HG02588 (cell line): ENCODE measurements around the gene FAM168A.

ENCODE experiments used
- ATAC-seq: cut with Tn5 transposase; IDR thresholded peaks from one replicate; pipeline ENCODE4 v1.9.1; 2021; ENCODE audit warnings: mild to moderate bottlenecking, moderate library complexity; ENCODE audit not compliant: unreplicated experiment

Gene FAM168A

GRCh38 chr11:73379189-73379880 is 218.6 kb downstream of the FAM168A start:
- no peak for ATAC-seq

DNA sequence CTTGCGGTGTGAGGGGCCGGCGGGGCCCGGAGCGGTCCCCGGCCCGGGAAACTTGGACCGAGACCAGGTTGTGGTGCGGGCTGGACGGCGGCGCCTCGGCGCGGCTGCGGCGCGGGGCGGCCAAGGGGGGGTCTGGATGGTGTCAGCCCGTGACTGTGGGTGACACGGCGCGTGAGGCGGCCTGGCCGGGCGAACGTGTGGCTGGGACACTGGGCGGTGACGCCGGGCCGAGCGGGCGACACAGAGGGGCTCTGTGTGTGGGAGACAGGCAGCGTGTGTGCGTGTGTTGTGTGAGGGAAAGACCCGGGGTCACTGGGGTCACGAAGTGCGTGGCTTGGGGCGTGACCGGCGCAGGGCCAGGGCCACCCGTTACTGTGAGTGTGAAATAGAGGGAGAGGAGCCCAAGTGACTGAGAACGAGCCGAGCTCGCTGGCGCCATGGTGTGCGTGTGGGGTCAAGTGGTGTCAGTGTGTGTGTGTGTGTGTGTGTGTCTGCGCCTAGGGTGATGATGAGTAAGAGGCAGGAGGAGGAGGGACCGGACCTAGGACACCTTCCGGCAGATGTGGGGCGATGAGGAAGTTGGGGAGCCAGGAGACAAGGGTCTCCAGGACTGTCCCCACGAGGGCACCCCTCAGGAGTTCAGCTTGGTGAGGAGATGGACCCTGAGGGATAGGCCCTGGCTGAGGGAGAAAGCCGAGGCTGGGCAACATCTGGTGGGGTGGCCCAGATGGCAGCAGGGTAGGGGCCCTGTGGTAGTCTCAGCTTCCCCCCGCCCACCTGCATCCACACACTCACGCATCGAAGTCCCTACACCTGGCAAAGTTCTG is 220.9 kb downstream of the FAM168A start:
- peak; percentile 15 for ATAC-seq

- peak; percentile 72 for ATAC-seq
Observed at GRCh38 chr11:73376160-73376802, 221.6 kb downstream of the FAM168A start, which contains the start of gene RELT. TSS of gene RELT (plus strand) at chr11:73376399. CDS start at chr11:73389137, 12,738 bp downstream.

GRCh38 chr11:73375830-73376159 is 222.1 kb downstream of the FAM168A start:
- no peak for ATAC-seq

DNA sequence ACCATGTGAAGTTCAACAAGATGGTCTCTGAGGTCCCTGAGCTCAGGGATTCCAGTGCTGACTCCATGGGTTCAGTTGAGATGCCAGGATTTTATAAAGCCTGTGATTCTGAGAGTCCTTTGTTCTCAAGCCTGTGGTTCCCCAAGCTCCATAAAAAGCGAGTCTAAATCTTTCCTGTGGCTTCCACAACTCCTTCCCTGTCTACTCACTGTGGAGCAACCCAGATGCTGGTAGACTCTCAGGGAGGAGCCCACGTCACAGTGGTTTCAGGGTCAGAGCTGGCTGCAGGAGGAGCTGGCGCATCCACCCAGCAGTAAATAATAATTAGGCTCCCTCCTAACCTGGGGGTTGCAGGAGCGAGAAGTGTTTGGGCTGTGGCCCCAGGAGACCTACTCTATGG is 223.8 kb downstream of the FAM168A start:
- ATAC-seq: no peak

GRCh38 chr11:73372375-73372993 is 225.4 kb downstream of the FAM168A start:
- no peak for ATAC-seq

DNA sequence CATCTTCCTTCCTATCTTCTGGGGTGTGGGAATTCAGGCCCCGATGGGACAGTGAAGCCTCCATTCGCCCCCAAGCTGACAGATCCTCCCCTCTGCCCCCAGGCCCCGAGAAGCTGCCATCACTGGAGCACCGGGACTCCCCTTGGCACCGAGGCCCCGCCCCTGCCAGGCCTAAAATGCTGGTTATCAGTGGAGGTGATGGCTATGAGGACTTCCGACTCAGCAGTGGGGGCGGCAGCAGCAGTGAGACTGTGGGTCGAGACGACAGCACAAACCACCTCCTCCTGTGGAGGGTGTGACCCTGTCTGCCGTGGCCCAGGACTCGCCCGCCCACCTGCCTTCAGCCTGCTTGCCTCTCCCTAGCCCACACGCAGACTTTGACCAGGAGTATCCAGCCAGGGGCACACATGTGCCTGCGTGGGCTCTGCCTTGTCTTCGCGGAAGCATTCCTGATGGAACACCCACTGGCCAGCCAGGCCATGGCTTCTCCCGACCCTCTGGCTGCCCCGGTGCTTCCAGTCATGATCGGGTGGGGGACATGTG is 230.4 kb downstream of the FAM168A start:
- no peak for ATAC-seq

GRCh38 chr11:73366953-73367352 is 231.0 kb downstream of the FAM168A start:
- no peak for ATAC-seq

- ATAC-seq: no peak
Observed at GRCh38 chr11:73366265-73366610, 231.7 kb downstream of the FAM168A start.

DNA sequence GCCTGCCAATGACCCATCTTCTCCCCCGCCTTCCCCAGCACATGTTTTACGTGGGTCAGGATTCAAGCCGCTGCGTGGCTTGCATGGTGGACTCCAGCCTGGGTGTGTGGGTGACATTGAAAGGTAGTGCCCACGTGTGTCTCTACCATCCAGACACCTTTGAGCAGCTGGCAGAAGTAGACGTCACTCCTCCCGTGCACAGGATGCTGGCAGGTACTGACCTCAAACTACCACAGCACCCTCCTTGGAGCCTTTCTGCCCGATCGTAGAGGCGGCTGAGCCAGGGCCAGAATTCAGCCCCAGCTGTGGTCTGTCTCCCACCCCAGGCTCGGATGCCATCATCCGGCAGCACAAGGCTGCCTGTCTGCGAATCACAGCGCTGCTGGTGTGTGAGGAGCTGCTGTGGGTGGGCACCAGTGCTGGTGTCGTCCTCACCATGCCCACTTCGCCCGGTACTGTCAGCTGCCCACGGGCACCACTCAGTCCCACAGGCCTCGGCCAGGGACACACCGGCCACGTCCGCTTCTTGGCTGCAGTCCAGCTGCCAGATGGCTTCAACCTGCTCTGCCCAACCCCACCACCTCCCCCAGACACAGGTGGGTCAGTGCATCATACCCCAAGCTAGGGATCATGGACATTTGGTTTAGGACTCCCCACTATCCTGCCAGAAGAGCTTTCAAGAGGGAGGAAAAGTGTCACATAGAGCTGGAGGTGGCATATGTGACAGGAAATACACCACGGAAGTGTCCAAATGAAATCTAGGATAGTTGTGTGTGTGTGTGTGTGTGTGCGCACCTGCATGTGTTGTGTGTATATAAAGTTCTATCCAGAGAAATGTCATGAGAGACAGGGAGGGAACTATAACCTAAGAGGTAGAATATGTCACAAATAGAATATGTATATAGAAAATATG is 232.3 kb downstream of the FAM168A start:
- no peak for ATAC-seq

- no peak for ATAC-seq
Observed at GRCh38 chr11:73363147-73363546, 234.8 kb downstream of the FAM168A start.

DNA sequence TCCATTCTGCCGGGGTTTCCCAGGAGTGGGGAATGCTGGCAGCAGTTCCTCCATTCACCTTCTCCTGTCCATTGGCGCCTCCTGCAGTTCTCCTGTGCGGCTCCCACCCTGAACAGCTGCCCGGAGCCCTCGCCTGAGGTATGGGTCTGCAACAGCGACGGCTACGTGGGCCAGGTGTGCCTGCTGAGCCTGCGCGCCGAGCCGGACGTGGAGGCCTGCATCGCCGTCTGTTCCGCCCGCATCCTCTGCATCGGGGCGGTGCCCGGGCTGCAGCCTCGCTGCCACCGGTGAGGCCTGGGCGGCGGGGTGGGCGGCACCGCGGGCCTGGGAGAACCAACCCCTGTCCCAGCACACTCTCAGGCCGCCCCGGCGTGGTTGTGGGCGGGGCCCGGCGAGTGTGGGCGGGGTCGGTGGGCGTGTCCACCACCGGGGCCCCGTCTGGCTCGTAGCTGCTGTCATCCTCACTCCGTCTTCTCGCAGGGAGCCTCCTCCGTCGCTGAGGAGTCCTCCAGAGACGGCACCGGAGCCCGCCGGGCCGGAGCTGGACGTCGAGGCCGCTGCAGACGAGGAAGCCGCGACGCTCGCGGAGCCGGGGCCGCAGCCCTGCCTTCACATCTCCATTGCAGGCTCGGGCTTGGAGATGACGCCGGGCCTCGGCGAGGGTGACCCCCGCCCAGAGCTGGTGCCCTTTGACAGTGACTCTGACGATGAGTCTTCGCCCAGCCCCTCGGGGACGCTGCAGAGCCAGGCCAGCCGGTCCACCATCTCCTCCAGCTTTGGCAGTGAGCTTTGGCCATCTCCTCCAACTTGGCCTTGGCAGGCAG is 235.7 kb downstream of the FAM168A start:
- no peak for ATAC-seq

DNA sequence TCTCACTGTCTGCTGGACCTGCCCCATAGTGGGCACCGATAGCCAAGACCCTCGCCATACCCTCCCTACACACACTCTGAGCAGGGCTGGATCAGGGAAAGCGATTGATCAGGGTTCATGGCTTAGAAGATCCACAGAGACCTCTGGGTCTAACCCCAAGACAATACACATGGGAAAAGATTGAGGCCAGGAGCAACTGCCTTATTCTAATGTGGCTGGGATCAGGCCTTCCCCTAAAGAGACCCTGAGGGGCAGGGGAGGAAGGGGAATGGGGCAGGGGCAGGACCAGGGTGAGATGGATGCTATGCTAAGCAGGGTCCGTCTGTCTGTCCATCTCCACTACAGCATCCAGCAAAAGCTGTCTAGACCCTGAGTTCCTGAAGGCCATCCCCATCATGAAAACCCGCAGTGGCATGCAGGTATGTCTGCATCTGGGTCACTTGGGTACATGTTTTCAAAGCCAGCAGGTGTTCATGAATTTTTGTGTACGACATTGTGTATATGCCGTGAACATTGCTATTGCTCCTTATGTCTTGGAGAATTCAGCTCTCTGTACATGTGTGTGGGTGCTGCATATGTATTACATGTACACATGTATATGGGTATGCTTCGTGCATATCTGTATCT is 237.1 kb downstream of the FAM168A start:
- no peak for ATAC-seq

DNA sequence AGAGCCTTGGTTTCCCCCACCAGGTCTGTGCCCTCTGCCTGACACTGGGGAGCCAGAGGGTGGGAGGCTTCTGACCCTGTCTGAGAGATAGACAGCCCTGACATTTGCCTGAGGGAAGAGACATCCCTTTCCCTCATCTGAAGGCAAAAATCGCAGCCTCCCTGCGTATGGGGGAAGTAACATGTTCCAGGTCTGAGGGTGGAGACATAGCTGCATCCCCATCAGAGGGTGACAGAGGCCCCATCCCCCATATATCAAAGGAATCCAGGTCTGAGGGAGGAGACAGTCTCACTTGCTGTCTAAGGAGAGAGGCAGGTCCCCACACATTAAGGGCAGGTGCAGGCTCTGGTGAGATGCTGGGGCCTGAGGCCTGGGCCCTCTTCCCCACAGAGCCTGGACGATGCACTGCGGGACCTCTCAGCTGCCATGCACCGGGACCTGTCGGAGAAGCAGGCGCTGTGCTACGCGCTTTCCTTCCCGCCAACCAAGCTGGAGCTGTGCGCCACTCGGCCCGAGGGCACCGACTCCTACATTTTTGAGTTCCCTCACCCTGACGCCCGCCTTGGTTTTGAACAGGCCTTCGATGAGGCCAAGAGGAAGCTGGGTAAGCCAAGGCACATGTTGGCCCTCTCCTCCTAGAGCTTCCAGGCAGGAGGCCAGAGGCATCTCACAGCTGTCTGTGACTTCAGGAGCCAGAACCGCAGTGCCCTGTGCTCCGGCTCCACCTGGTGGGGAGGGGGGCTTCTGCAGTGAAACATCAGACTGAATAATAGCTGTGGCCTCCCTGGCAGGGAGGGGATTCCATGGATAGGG is 237.8 kb downstream of the FAM168A start:
- no peak for ATAC-seq

- ATAC-seq: no peak
Observed at GRCh38 chr11:73359341-73359740, 238.6 kb downstream of the FAM168A start.

DNA sequence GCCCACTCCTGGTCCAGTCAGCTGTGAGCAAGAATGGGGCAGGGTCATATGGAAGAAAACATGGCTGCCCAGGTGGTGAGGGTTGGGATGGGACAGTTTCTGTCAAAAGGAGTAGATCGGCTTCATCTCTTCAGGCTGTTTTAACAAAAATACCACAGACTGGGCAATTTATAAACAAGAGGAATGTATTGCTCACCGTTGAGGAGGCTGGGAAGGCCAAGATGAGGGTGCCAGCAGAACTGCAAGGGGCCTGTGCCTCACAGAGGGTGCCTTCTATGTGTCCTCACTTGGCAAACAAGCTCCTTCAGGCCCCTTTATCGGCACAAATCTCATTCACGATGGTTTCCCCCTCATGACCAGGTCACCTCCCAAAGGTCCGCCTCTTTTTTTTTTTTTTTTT is 239.8 kb downstream of the FAM168A start:
- ATAC-seq: no peak

GRCh38 chr11:73356979-73357860 is 240.7 kb downstream of the FAM168A start:
- no peak for ATAC-seq
